Occipital lobe (tissue), 2 donors: ENCODE data around the gene TPST2. TPM values are rescaled to one million over a fixed set of nuclear protein-coding genes. Genes with fewer than 3 reads are reported as not detected.
"Not testable (repeated sequence)": the region's sequence is repeated elsewhere in the genome, so short reads cannot be mapped to it uniquely, and the experiment has no call there.

Experiments used
- DNase-seq: peaks from one replicate; lab custom pipeline; 2025; lab: John Stamatoyannopoulos, UW
- total RNA-seq: library from RNA; depleted of rRNA; stranded (reverse); fragments of >200 nt; gene quantifications from one replicate; pipeline ENCODE4 v1.2.3, GENCODE V29; 2014

The TPST2 gene
- total RNA-seq, 1 donor from 2014 or later: 11.4 TPM

- no peak for DNase-seq
Observed at GRCh38 chr22:26534874-26535602, 54.9 kb downstream of the TPST2 start.

GRCh38 chr22:26534171-26534855 is 55.6 kb downstream of the TPST2 start:
- no peak for DNase-seq

GRCh38 chr22:26529345-26529744 is 60.6 kb downstream of the TPST2 start:
- no peak for DNase-seq

GRCh38 chr22:26528518-26528917 is 61.4 kb downstream of the TPST2 start:
- not testable (repeated sequence) for DNase-seq

GRCh38 chr22:26527574-26528465 is 62.1 kb downstream of the TPST2 start:
- no peak for DNase-seq

- no peak for DNase-seq
Observed at GRCh38 chr22:26527167-26527566, 62.8 kb downstream of the TPST2 start.

GRCh38 chr22:26525946-26526564 is 63.9 kb downstream of the TPST2 start:
- no peak for DNase-seq

GRCh38 chr22:26524870-26525269 is 65.1 kb downstream of the TPST2 start:
- no peak for DNase-seq

- no peak for DNase-seq
Observed at GRCh38 chr22:26522592-26522991, 67.3 kb downstream of the TPST2 start.

GRCh38 chr22:26522012-26522411 is 67.9 kb downstream of the TPST2 start:
- DNase-seq: no peak

- DNase-seq: no peak
Observed at GRCh38 chr22:26517429-26517828, 72.5 kb downstream of the TPST2 start.

- DNase-seq: no peak
Observed at GRCh38 chr22:26516503-26516902, 73.4 kb downstream of the TPST2 start.

GRCh38 chr22:26515931-26516330 is 74.0 kb downstream of the TPST2 start:
- no peak for DNase-seq

- DNase-seq: no peak
Observed at GRCh38 chr22:26514419-26515161, 75.3 kb downstream of the TPST2 start.

GRCh38 chr22:26513838-26514237 is 76.1 kb downstream of the TPST2 start:
- DNase-seq: no peak

- DNase-seq: peak; percentile 94
Observed at GRCh38 chr22:26512149-26512793, 77.7 kb downstream of the TPST2 start, which contains the start of gene TFIP11. Gene TFIP11 (minus strand): TSS chr22:26512473. CDS start chr22:26510272, 2,201 bp downstream.

- DNase-seq: no peak
Observed at GRCh38 chr22:26508148-26508547, 81.8 kb downstream of the TPST2 start.

- DNase-seq: no peak
Observed at GRCh38 chr22:26503758-26504157, 86.2 kb downstream of the TPST2 start.

GRCh38 chr22:26502688-26503561 is 87.0 kb downstream of the TPST2 start:
- no peak for DNase-seq
